Neuronal stem cell (in vitro differentiated cells): ENCODE results near the gene RND2. TPM values are rescaled to one million over a fixed set of nuclear protein-coding genes. Genes with fewer than 3 reads are reported as not detected.
A peak's percentile ranks its signal among the peaks of the same experiment; 100 is the strongest.
"Not testable (repeated sequence)": the region's sequence is repeated elsewhere in the genome, so short reads cannot be mapped to it uniquely, and the experiment has no call there.

Source experiments
- DNase-seq: peaks from one replicate; pipeline ENCODE4 v3.0.0-alpha.2; 2013; ENCODE audit warnings: low spot score
- H2AFZ ChIP-seq: one replicate; pipeline ENCODE4 v1.6.1; 2013; ENCODE audit warnings: mild to moderate bottlenecking, low read length, inconsistent platforms
- H2AK5ac ChIP-seq: 2 replicates; pipeline ENCODE4 v1.6.1; 2013; ENCODE audit warnings: low read depth, mild to moderate bottlenecking, inconsistent platforms, low read length, moderate library complexity, mixed read lengths
- H2BK120ac ChIP-seq: 2 replicates; pipeline ENCODE4 v1.6.1; 2013; ENCODE audit warnings: low read depth, mild to moderate bottlenecking, inconsistent platforms, low read length, moderate library complexity, mixed read lengths
- H2BK12ac ChIP-seq: one replicate; pipeline ENCODE4 v1.6.1; 2013; ENCODE audit warnings: low read length, inconsistent platforms
- H2BK15ac ChIP-seq: 2 replicates; pipeline ENCODE4 v1.6.1; 2013; ENCODE audit warnings: mild to moderate bottlenecking, low read length, inconsistent platforms, mixed read lengths
- H2BK5ac ChIP-seq: one replicate; pipeline ENCODE4 v1.6.1; 2013; ENCODE audit warnings: inconsistent platforms, mild to moderate bottlenecking, low read length, moderate library complexity
- H3K14ac ChIP-seq: one replicate; pipeline ENCODE4 v1.6.1; 2013; ENCODE audit warnings: low read length, inconsistent platforms
- H3K18ac ChIP-seq: 2 replicates; pipeline ENCODE4 v1.6.1; 2013; ENCODE audit warnings: low read length, inconsistent platforms
- H3K23ac ChIP-seq: 2 replicates; pipeline ENCODE4 v1.6.1; 2013; ENCODE audit warnings: low read depth, mild to moderate bottlenecking, mixed read lengths, low read length, inconsistent platforms; ENCODE audit not compliant: poor library complexity
- H3K27ac ChIP-seq: replicated peaks from 3 replicates; pipeline ENCODE4 v1.5.1; 2013; ENCODE audit warnings: low read length, inconsistent platforms
- H3K27me3 ChIP-seq, 3 experiments: 2 replicates each; pipeline ENCODE4 v1.6.1; 2013; ENCODE audit warnings: low read length in 3 of 3, mild to moderate bottlenecking in 2 of 3, inconsistent platforms in 1 of 3, low read depth in 1 of 3, mixed read lengths in 1 of 3, moderate library complexity in 1 of 3; ENCODE audit not compliant: control insufficient read depth in 3 of 3, insufficient read depth in 3 of 3
- H3K36me3 ChIP-seq, 2 donors: replicated peaks in 1 of 2; 2 replicates each; pipeline ENCODE4 v1.6.1; 2013; ENCODE audit warnings: low read length in 2 of 2; ENCODE audit not compliant: control insufficient read depth in 2 of 2, insufficient read depth in 2 of 2
- H3K4ac ChIP-seq: 2 replicates; pipeline ENCODE4 v1.6.1; 2013; ENCODE audit warnings: inconsistent platforms, mild to moderate bottlenecking, low read length, moderate library complexity
- H3K4me1 ChIP-seq, 2 donors: 1 replicate in 1 of 2; 2 replicates in 1 of 2; pipeline ENCODE4 v1.6.1; 2013; ENCODE audit warnings: low read length in 2 of 2, low read depth in 1 of 2; ENCODE audit not compliant: control insufficient read depth in 2 of 2, insufficient read depth in 1 of 2
- H3K4me2 ChIP-seq: one replicate; pipeline ENCODE4 v1.6.1; 2013; ENCODE audit warnings: mild to moderate bottlenecking, low read length, inconsistent platforms; ENCODE audit not compliant: insufficient read depth, poor library complexity, severe bottlenecking
- H3K4me3 ChIP-seq, 2 donors: 2 replicates each; pipeline ENCODE4 v1.5.1; 2013; ENCODE audit warnings: low read length in 2 of 2, mild to moderate bottlenecking in 2 of 2, inconsistent platforms in 1 of 2, moderate library complexity in 1 of 2
- H3K79me1 ChIP-seq: one replicate; pipeline ENCODE4 v1.6.1; 2013; ENCODE audit warnings: low read depth, mild to moderate bottlenecking, inconsistent platforms, low read length, moderate library complexity
- H3K9ac ChIP-seq: one replicate; pipeline ENCODE4 v1.6.1; 2013; ENCODE audit warnings: mild to moderate bottlenecking, low read depth, low read length, inconsistent platforms; ENCODE audit not compliant: poor library complexity
- H3K9me3 ChIP-seq, 2 donors: replicated peaks in 1 of 2; 2 replicates each; pipeline versions ENCODE3 to v1.6.1; 2013; ENCODE audit warnings: low read length in 2 of 2, mild to moderate bottlenecking in 2 of 2, inconsistent platforms in 1 of 2, low read depth in 1 of 2, mixed read lengths in 1 of 2, moderate library complexity in 1 of 2; ENCODE audit not compliant: control insufficient read depth in 2 of 2, insufficient read depth in 1 of 2
- H4K8ac ChIP-seq: one replicate; pipeline ENCODE4 v1.6.1; 2013; ENCODE audit warnings: low read depth, mild to moderate bottlenecking, inconsistent platforms, low read length, moderate library complexity
- H4K91ac ChIP-seq: one replicate; pipeline ENCODE4 v1.6.1; 2013; ENCODE audit warnings: low read length, low read depth, mild to moderate bottlenecking, inconsistent platforms; ENCODE audit not compliant: poor library complexity
- WGBS, 2 donors: extraction: QIAGEN DNeasy Blood & Tissue Kit; methylation state at CpG; one replicate each; pipeline ENCODE4 v1.1.7; 2013; ENCODE audit warnings: missing lambda C conversion rate in 2 of 2, mixed read lengths in 1 of 2; ENCODE audit not compliant: insufficient read length in 2 of 2, insufficient replicate concordance in 1 of 2; ENCODE audit errors: extremely low coverage in 2 of 2; 5-methylcytosine and 5-hydroxymethylcytosine counted together
- polyA plus RNA-seq, 2 experiments: library from polyadenylated mRNA; stranded (reverse); fragments of 200-250 nt; gene quantifications; one replicate each; pipeline ENCODE4 v1.2.3, GENCODE V29; 2013

The RND2 gene
- 48.5 TPM for polyA plus RNA-seq (2013, experiment 1 of 2)
- 47.8 TPM for polyA plus RNA-seq (2013, experiment 2 of 2)

DNA sequence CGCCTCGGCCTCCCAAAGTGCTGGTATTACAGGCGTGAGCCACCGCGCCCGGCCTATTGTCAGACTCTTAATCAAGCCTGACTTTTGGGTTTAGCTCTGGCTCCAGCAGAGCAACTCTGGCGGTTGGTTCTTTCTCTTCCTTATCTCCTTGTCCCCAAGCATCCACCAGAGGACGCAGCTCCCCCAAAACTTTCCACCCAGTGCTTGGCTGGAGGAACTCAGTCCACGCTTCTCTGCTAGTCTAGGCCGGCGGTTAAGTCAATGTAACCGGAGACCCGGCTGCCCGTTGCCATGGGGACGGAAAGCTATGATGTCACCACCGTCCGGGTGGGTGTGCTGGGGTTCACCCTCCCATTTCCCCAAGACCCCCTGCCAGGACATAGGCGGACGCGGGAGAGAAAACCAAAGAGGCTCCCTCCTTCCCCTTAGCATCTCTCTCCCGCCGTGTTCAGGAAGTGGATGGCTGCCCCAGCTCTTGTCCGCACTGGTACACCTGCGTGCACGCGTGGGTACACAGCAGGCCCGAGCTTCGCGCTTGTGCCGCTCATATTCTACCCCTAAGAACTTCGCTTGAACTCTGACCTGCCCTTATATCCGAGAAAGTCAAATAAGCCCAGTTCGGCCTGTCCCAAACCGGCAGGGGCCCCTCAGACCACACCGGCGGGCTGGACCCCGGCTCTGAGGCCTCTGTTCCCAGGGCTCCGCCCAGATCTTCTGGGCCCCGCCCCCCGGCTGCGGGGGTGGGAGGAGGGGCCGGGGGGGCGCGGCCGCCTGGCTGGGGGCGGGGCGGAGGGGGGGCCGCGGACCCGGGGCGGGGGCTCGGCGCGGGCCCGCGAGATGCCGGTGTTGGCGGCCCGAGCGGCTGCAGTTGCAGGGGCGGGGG lies at the start of gene RND2:
Gene RND2, plus strand, starts transcription at position 825 of the 883 bp plus-strand sequence. CDS start 117 bp downstream, outside the sequence.
- WGBS, 2 donors, result no CpG with 5 or more reads among the region's 61 CpGs
- H2BK12ac ChIP-seq, result peak within 1 kb of the TSS; percentile 93
- peaks cover 18 to 32% of the 10 kb centered on the region in 2 donors for H3K4me1 ChIP-seq
- peak; percentile 97 for DNase-seq
- H2AK5ac ChIP-seq, result peak within 1 kb of the TSS; percentile 95
- H3K4ac ChIP-seq, result peak within 1 kb of the TSS; percentile 58
- H3K23ac ChIP-seq, result peak within 1 kb of the TSS; percentile 78
- H3K14ac ChIP-seq, result peak within 1 kb of the TSS; percentile 97
- peak within 1 kb of the TSS; percentile 96 for H3K27ac ChIP-seq
- H2AFZ ChIP-seq, result peak within 1 kb of the TSS; percentile 92
- peaks cover 0 to 1% of the 10 kb centered on the region in 2 donors for H3K9me3 ChIP-seq
- H4K8ac ChIP-seq, result no peak within 1 kb of the TSS
- no peak within 1 kb of the TSS for H2BK120ac ChIP-seq
- H2BK15ac ChIP-seq, result peak within 1 kb of the TSS; percentile 100
- H3K9ac ChIP-seq, result peak within 1 kb of the TSS; percentile 96
- peaks cover 4% of the 10 kb centered on the region for H3K79me1 ChIP-seq
- peaks cover 0 to 12% of the 10 kb centered on the region in 2 donors for H3K36me3 ChIP-seq
- no peak within 1 kb of the TSS for H4K91ac ChIP-seq
- H3K4me3 ChIP-seq, result peak within 1 kb of the TSS; percentile 73 to 93
- H3K27me3 ChIP-seq, result no peaks in the 10 kb centered on the region
- H3K18ac ChIP-seq, result peak within 1 kb of the TSS; percentile 99
- peak within 1 kb of the TSS; percentile 99 for H3K4me2 ChIP-seq
- H2BK5ac ChIP-seq, result peak within 1 kb of the TSS; percentile 96

DNA sequence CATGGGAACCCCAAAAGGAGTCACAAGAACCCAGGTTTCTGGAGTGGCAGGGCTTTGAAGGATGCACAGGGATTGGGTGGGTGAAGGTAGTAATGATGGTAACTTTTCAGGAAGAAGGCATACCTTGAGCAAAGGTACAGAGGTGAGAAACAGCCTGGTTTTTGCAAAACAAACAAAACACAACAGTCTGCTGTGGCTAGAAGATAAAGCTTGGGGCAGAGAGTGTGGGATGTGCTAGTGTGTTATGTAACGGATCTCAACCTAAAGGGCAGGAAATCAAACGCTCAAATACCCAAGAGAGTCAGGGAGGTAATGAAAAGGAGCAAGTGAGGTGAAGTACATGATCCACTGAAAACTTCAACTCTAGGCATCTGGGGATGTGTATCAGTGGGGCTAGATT lies 49.8 kb upstream of the RND2 start:
- Histone ChIP-seq H3K4me1 (peaks cover 0 to 5% of the 10 kb centered on the region in 2 donors), H2BK12ac (no peak overlapping the region), H3K4ac (no peak overlapping the region), H2BK120ac (no peak overlapping the region), H3K27ac (no peak overlapping the region), H2AFZ (no peak overlapping the region), H3K4me2 (no peak overlapping the region), H4K91ac (no peak overlapping the region), H2BK5ac (no peak overlapping the region), H4K8ac (no peak overlapping the region), H3K23ac (no peak overlapping the region), H3K4me3 (no peak overlapping the region), H3K9me3 (peaks cover 0 to 3% of the 10 kb centered on the region in 2 donors), H2AK5ac (no peak overlapping the region), H3K27me3 (no peaks in the 10 kb centered on the region), H3K18ac (no peak overlapping the region), H3K14ac (no peak overlapping the region), H3K36me3 (no peaks in the 10 kb centered on the region), H3K9ac (no peak overlapping the region), H3K79me1 (no peaks in the 10 kb centered on the region), H2BK15ac (no peak overlapping the region)
- WGBS, 2 donors, result no CpG with 5 or more reads among the region's 2 CpGs
- no peak for DNase-seq

- H4K91ac ChIP-seq, H3K4ac ChIP-seq, H3K79me1 ChIP-seq, H3K9ac ChIP-seq, H3K23ac ChIP-seq, H2AFZ ChIP-seq, H3K4me1 ChIP-seq, H3K4me3 ChIP-seq, H3K9me3 ChIP-seq, H3K27me3 ChIP-seq, H2AK5ac ChIP-seq, H2BK15ac ChIP-seq, H3K27ac ChIP-seq, H2BK120ac ChIP-seq, H3K36me3 ChIP-seq, H4K8ac ChIP-seq, H3K14ac ChIP-seq, H2BK5ac ChIP-seq, H2BK12ac ChIP-seq, DNase-seq, H3K4me2 ChIP-seq, H3K18ac ChIP-seq: not testable (repeated sequence)
- no CpG with 5 or more reads among the region's 16 CpGs for WGBS, 2 donors
Measured at GRCh38 chr17:42975701-42976100, 49.3 kb upstream of the RND2 start.
